KMS-11 (cell line): ENCODE measurements around the gene OBP2B.
"Not testable (repeated sequence)": the region's sequence is repeated elsewhere in the genome, so short reads cannot be mapped to it uniquely, and the experiment has no call there.

Experiments
- H2AFZ ChIP-seq: fragments of 200-600 bp; sonication (generic); 2 replicates; pipeline ENCODE4 v1.6.1; 2016; ENCODE audit warnings: antibody characterized with exemption, mixed run types, low read depth
- H3K27ac ChIP-seq: fragments of 200-600 bp; sonication (generic); 2 replicates; pipeline ENCODE4 v1.6.1; 2016; ENCODE audit warnings: mild to moderate bottlenecking, mixed run types
- H3K27me3 ChIP-seq: fragments of 200-600 bp; sonication (generic); 2 replicates; pipeline ENCODE4 v1.6.1; 2017; ENCODE audit warnings: mild to moderate bottlenecking, low read depth, mixed run types, moderate library complexity; ENCODE audit not compliant: insufficient read depth
- H3K36me3 ChIP-seq: fragments of 200-600 bp; sonication (generic); 2 replicates; pipeline ENCODE4 v1.6.1; 2017; ENCODE audit warnings: mild to moderate bottlenecking, mixed run types; ENCODE audit not compliant: insufficient read depth
- H3K4me1 ChIP-seq: fragments of 200-600 bp; sonication (generic); 2 replicates; pipeline ENCODE4 v1.6.1; 2016; ENCODE audit warnings: mild to moderate bottlenecking, low read depth, mixed run types; ENCODE audit not compliant: poor library complexity, severe bottlenecking
- H3K4me2 ChIP-seq: fragments of 200-600 bp; sonication (generic); 2 replicates; pipeline ENCODE4 v1.7.0; 2016; ENCODE audit warnings: mild to moderate bottlenecking, mixed run types
- H3K4me3 ChIP-seq: fragments of 200-600 bp; sonication (generic); IDR thresholded peaks from 2 replicates; pipeline ENCODE4 v1.6.1; 2017; ENCODE audit warnings: low read depth, low read length, mixed read lengths; ENCODE audit not compliant: insufficient read depth
- H3K79me2 ChIP-seq: fragments of 200-600 bp; sonication (generic); 2 replicates; pipeline ENCODE4 v1.6.1; 2016; ENCODE audit warnings: low read depth, mixed run types; ENCODE audit not compliant: insufficient read depth
- H3K9ac ChIP-seq: fragments of 200-600 bp; sonication (generic); 2 replicates; pipeline ENCODE4 v1.6.1; 2016; ENCODE audit warnings: mild to moderate bottlenecking, mixed run types
- H4K20me1 ChIP-seq: fragments of 200-600 bp; sonication (generic); 2 replicates; pipeline ENCODE4 v1.6.1; 2016; ENCODE audit warnings: mild to moderate bottlenecking, mixed run types; ENCODE audit not compliant: insufficient read depth
- TF ChIP-seq, protein P1 (sequence below): fragments of 200-600 bp; sonication (generic); conservative IDR thresholded peaks from 2 replicates; pipeline ENCODE4 v1.6.1; 2017; ENCODE audit warnings: low read depth, mild to moderate bottlenecking, antibody characterized with exemption, low read length, moderate library complexity, mixed read lengths

The OBP2B gene, protein sequence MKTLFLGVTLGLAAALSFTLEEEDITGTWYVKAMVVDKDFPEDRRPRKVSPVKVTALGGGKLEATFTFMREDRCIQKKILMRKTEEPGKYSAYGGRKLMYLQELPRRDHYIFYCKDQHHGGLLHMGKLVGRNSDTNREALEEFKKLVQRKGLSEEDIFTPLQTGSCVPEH

DNA sequence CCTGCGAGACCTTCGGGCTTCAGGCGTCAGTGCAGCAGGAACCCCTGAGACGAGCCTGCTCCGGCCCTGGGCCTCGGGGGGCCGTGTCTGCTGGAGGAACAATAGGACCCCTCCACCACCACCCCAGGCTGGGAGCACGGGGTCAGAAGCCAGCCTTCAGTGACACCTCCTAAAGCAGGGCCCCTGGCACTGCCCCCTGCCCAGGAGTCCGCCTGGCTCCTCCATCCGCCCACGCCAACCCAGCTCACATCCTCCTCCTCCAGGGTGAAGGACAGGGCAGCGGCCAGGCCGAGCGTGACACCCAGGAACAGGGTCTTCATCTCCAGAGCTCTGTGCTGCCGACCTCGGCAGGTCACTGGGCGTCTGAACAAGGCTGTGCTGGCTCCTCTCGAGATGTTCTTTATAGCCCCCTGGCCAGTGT is at the start of gene OBP2B:
Gene OBP2B (minus strand): TSS at position 371 of the 421 bp plus-strand sequence. CDS start 51 bp downstream, at position 320.
- not testable (repeated sequence) for H3K79me2 ChIP-seq, H3K4me3 ChIP-seq, H2AFZ ChIP-seq, H3K27ac ChIP-seq, H3K4me2 ChIP-seq, H3K4me1 ChIP-seq, H3K36me3 ChIP-seq, H3K9ac ChIP-seq, H4K20me1 ChIP-seq
- peaks cover 64% of the 10 kb centered on the region for H3K27me3 ChIP-seq

- H3K79me2 ChIP-seq = no peaks in the 10 kb centered on the region
- no peak overlapping the region for H3K9ac ChIP-seq
- peaks cover 63% of the 10 kb centered on the region for H3K27me3 ChIP-seq
- TF ChIP-seq, protein P1, sequence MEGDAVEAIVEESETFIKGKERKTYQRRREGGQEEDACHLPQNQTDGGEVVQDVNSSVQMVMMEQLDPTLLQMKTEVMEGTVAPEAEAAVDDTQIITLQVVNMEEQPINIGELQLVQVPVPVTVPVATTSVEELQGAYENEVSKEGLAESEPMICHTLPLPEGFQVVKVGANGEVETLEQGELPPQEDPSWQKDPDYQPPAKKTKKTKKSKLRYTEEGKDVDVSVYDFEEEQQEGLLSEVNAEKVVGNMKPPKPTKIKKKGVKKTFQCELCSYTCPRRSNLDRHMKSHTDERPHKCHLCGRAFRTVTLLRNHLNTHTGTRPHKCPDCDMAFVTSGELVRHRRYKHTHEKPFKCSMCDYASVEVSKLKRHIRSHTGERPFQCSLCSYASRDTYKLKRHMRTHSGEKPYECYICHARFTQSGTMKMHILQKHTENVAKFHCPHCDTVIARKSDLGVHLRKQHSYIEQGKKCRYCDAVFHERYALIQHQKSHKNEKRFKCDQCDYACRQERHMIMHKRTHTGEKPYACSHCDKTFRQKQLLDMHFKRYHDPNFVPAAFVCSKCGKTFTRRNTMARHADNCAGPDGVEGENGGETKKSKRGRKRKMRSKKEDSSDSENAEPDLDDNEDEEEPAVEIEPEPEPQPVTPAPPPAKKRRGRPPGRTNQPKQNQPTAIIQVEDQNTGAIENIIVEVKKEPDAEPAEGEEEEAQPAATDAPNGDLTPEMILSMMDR = no peak
- no peaks in the 10 kb centered on the region for H4K20me1 ChIP-seq
- H3K4me3 ChIP-seq = no peak overlapping the region
- no peaks in the 10 kb centered on the region for H3K36me3 ChIP-seq
- no peak overlapping the region for H3K4me2 ChIP-seq
- H3K27ac ChIP-seq = no peak overlapping the region
- H2AFZ ChIP-seq = no peak overlapping the region
- no peaks in the 10 kb centered on the region for H3K4me1 ChIP-seq
Measured at GRCh38 chr9:133258061-133259015, 49.3 kb upstream of the OBP2B start.

- H3K36me3 ChIP-seq = no peaks in the 10 kb centered on the region
- H4K20me1 ChIP-seq = no peaks in the 10 kb centered on the region
- no peak overlapping the region for H3K4me3 ChIP-seq
- no peak overlapping the region for H3K27ac ChIP-seq
- no peak overlapping the region for H3K9ac ChIP-seq
- no peaks in the 10 kb centered on the region for H3K79me2 ChIP-seq
- TF ChIP-seq, protein P1 = no peak
- H3K27me3 ChIP-seq = peaks cover 60% of the 10 kb centered on the region
- H2AFZ ChIP-seq = no peak overlapping the region
- no peaks in the 10 kb centered on the region for H3K4me1 ChIP-seq
- no peak overlapping the region for H3K4me2 ChIP-seq
Measured at GRCh38 chr9:133257465-133257956, 48.5 kb upstream of the OBP2B start.

- Histone ChIP-seq H4K20me1 (no peaks in the 10 kb centered on the region), H2AFZ (no peak overlapping the region), H3K9ac (no peak overlapping the region), H3K27ac (no peak overlapping the region), H3K36me3 (no peaks in the 10 kb centered on the region), H3K4me1 (no peaks in the 10 kb centered on the region), H3K4me2 (no peak overlapping the region), H3K4me3 (no peak overlapping the region), H3K27me3 (peaks cover 60% of the 10 kb centered on the region), H3K79me2 (no peaks in the 10 kb centered on the region)
- TF ChIP-seq, protein P1 = no peak
Measured at GRCh38 chr9:133256686-133257091, 47.6 kb upstream of the OBP2B start.
